Myocyte (in vitro differentiated cells): Measurements from ENCODE around the gene PSMA3. TPM values are rescaled to one million over a fixed set of nuclear protein-coding genes. Genes with fewer than 3 reads are reported as not detected.

ENCODE experiments used
- DNase-seq: peaks from one replicate; pipeline ENCODE4 v3.0.0-alpha.2; 2012; ENCODE audit warnings: low read depth
- total RNA-seq: library from RNA; depleted of rRNA; stranded (reverse); fragments of >200 nt; gene quantifications from 2 replicates; pipeline ENCODE4 v1.2.3, GENCODE V29; 2014

PSMA3 gene
- total RNA-seq, 1 donor from 2014 or later, result 88.5 TPM

DNA sequence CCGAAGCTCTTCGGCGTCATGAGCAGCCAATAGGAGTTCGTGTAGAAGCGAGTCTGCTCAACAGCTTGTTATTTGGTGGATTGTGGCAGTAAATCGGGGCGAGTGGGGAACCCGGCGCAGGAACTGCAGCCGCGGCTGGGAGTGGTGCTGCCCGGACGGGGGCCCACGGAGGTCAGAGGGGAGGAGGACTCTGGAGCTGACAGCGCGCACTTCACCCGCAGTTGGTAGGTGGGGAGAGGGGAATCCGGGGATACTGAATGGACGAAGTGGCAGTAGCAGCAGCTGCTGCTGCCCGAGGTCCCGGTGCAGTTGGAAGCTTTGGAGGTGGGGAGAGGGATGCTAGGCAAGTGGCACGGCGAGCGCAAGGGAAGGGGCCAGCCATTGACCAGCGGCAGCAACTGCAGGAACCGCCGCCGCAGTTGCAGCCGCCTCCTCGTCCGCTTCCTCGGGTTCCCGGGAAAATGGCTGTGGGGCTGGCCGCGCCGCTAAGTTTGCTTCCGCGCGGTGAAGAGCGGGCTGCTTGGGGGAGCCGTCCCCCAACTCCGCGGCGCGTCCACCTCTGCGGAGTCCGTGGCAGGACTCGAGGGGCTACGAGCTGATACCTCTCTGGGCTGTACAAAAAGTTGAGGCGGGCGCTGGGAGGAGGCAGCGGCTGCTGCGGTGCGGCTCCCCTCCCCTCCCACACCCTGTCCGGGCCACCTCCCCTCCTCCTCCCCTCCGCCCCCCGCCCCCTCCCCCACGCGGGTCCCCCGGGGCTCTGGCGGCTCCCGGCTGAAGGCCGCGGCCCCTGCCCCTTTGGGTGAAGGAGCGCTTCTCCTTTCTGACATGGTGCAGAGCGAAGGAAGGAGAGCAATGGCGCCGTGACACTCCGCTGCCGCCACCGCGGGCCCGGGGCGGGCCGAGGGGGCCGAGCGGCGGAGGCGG is 54.1 kb downstream of the PSMA3 start, which contains the start of gene ARID4A:
Gene ARID4A, plus strand, starts transcription at position 79 of the 924 bp plus-strand sequence. CDS start 1,300 bp downstream, outside the sequence.
- peak; percentile 23 for DNase-seq

DNA sequence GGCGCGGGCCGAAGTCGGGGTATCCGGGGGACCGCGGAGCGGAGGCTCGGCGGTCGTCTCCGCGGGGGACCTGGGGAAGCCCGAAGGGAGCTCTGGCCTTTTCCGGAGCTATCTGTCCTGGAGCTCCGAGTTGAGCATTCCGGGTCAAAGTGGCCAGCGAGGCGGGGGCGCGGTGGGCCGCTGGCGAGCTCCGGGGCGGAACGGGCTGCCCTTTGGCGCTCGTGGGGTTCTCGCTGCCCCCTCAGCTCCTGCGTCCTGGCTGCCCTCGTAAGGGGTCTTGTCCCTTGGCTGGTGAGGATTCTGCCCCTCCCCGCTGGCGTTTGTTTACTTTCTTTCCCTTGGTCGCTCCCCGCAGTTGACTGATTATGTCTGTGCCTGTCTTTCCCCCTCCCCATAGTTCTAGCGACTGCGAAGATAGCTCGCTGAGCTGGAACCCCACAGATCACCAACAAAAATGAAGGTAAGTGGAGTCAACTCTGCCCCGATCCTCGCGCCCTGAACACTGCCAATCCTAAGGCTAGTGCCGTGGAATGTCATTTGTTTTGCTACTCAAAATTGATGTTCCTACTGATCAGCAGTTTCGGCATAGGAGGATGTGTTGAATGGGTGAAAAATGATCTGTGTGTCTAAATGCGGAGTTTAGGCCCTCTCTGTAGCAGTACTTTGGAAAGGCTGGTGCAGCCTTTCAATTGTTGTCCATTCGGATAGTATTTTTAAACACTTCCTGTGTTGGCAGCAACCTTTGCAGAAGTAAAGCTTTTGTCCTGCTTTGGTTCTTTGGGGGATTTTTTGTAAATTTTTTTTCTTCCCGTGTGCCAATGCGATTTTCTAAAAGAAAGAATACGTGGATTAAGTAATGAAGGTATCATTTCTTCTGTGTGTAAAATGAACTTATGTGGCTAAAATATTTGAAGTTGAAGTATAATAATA is 55.0 kb downstream of the PSMA3 start:
- peak; percentile 26 for DNase-seq

DNA sequence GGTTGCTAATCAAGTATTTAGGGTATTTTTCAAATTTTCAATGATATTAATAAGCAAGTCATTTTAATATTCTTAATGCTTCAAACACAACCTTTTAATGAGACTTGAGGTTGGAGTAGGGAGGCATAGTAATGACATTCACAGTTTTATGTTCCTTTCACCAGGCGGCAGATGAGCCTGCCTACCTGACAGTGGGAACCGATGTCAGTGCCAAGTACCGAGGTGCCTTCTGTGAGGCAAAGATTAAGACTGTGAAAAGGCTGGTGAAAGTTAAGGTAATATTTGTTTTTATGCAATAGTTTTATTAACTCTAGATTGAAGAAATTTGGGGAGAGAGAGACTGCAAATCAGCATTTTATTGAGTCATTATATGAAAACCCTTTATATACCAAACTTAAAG is 56.8 kb downstream of the PSMA3 start:
- no peak for DNase-seq

DNA sequence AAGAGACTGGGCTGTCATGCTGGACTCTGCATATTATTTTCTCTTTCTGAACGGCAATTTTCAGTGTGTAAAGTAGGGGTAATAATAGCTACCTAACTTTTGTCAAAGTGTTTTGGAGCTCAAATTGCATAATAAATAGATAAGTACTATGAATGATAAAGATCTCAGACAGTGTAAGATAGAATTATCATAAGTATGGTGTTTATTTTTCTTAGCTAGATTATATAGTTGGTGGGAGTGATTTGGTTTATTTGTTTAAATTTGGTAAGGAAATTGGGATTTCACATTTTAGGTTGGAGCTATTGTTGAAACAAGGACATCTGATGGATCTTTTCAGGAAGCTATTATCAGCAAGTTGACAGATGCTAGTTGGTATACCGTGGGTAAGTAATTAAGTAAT is 61.1 kb downstream of the PSMA3 start:
- no peak for DNase-seq

DNA sequence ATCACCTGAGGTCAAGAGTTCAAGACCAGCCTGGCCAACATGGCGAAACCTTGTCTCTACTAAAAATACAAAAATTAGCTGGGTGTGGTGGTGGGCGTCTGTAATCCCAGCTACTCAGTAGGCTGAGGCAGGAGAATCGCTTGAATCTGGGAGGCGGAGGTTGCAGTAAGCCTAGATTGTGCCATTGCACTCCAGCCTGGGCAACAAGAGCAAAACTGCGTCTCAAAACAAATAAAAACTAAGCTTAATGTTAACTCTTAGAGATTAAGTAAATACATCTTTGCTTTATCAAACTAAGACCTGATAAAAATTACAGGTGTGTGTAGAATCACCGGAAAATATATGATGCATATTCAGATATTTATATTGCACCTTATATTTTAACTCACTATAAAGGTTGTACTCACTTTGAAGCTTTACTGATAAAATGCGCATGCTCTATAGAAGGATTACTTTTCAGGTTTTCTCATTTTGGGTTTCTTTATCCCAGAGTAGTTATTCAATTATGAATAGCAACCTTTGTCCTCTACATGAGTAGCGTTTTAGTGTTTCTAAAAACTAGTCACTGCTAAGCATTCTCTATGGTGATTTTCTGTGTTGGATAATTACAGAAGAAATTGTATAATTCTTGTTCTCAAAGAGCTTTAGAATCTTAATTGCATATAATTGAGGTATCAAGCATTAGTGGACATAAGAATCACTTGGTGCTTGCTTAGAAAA is 63.1 kb downstream of the PSMA3 start:
- DNase-seq, result no peak

DNA sequence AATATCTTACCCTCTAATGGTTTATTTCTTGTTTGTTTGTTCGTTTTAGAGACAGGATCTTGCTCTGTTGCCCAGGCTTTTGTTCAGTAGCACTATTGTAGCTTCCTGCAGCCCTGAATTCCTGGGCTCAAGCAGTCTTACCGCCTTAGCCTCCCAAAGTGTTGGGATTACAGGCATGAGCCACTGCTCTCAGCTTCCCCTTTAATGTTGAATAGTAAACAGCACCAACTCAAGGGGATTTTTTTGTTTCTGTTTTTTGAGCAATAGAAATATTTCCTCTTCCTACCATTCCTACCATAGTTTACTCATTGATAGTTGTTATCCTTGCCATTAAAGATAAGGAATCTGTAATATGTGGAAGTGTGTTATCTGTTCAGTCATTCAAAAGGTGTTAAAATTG is 64.4 kb downstream of the PSMA3 start:
- no peak for DNase-seq

DNA sequence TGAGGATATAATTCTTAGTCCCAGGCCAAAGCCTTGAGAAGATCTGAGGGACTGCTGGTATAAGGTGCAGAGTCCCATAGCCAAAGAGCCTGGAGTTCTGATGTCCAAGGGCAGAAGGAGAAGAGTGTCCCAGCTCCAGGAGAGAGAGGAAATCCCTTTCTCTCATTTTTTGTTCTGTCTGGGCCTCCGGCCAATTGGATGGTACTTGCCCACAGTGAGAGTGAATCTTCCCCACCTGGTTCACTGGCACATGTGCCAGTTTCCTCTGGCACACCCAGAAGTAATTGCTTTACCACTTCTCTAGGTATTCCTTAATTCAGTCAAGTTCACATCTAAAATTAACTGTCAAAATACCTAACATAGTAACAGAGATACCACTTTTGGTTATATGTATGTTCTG is 69.1 kb downstream of the PSMA3 start:
- DNase-seq, result no peak

DNA sequence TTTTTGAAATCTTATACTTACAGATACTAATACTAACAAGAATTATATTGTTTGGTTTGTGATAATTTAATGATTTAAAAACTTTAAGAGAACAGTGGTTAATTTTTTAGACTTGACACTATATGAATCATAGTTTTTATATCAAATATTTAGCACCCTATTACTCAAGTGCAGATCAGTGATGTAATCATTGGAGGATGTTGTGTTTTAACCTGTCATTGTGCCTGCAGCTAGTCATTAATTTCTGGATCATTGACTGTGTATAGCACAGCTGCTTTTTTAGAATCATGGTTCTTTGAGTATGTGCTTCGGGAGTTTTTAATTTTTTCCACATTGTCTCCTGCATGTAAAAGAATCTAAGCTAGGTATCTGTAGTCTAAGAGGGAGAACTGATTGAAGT is 71.0 kb downstream of the PSMA3 start:
- no peak for DNase-seq

Other genes with a start within 250 kb of the PSMA3 start
- 1.1 and 1.4 TPM in 2 replicates for gene ARMH4, start 92.6 kb upstream of the PSMA3 start, total RNA-seq
- gene ACTR10, start 44.7 kb upstream of the PSMA3 start, total RNA-seq, result 95.1 and 100 TPM in 2 replicates
- gene ARID4A, start 53.7 kb downstream of the PSMA3 start, total RNA-seq, result 11.8 and 12.2 TPM in 2 replicates
- not detected in 2 replicates for gene TOMM20L, start 151.1 kb downstream of the PSMA3 start, total RNA-seq
- gene TIMM9, start 182.7 kb downstream of the PSMA3 start, total RNA-seq, result 111 and 132 TPM in 2 replicates
- 18.9 and 32.9 TPM in 2 replicates for gene KIAA0586, start 182.9 kb downstream of the PSMA3 start, total RNA-seq